ENCODE measurements around the gene ABCA10.
"Not testable (repeated sequence)": the region's sequence is repeated elsewhere in the genome, so short reads cannot be mapped to it uniquely, and the experiment has no call there.

Gene ABCA10

GRCh38 chr17:69223809-69224208 lies 4.8 kb downstream of the ABCA10 start:
- DNase-seq: no peak

GRCh38 chr17:69222707-69223258 lies 5.8 kb downstream of the ABCA10 start:
- DNase-seq: peak in 2 of 6 experiments; percentile 3 to 8

- DNase-seq: no peak
Measured at GRCh38 chr17:69220098-69220497, 8.5 kb downstream of the ABCA10 start.

- DNase-seq: no peak
Measured at GRCh38 chr17:69218986-69219385, 9.6 kb downstream of the ABCA10 start.

GRCh38 chr17:69213059-69213813 lies 15.4 kb downstream of the ABCA10 start:
- DNase-seq: no peak

- DNase-seq: no peak
Measured at GRCh38 chr17:69208640-69209039, 20.0 kb downstream of the ABCA10 start.

GRCh38 chr17:69207151-69207550 lies 21.5 kb downstream of the ABCA10 start:
- DNase-seq: no peak

- DNase-seq: no peak
Measured at GRCh38 chr17:69198238-69198637, 30.4 kb downstream of the ABCA10 start.

- DNase-seq: not testable (repeated sequence)
Measured at GRCh38 chr17:69196105-69196653, 32.4 kb downstream of the ABCA10 start.

- no peak for DNase-seq
Measured at GRCh38 chr17:69192754-69193153, 35.9 kb downstream of the ABCA10 start.

GRCh38 chr17:69188796-69189195 lies 39.8 kb downstream of the ABCA10 start:
- no peak for DNase-seq

DNA sequence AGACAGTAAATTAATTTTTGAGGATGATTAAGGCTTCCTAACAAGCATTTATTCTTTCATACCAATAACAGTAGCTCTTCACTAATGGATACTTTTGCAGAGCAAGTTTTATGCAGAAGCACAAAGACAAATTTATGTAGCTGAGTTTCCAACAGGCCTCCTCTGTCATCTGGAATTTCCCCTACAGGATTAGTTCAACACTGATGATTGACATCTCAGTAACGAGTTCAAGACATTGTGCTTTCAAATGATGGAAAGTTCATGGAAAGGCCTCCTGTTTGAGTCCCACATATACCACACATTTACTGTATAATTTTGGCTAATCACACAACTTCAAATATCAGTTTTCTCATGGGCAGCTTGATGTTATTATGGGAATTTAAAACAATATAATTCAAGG lies 40.6 kb downstream of the ABCA10 start:
- DNase-seq: no peak

- DNase-seq: no peak
Measured at GRCh38 chr17:69187294-69187693, 41.3 kb downstream of the ABCA10 start.

GRCh38 chr17:69179227-69179952 lies 49.2 kb downstream of the ABCA10 start:
- DNase-seq: no peak

GRCh38 chr17:69176457-69176795 lies 52.2 kb downstream of the ABCA10 start:
- no peak for DNase-seq

GRCh38 chr17:69175625-69176456 lies 52.8 kb downstream of the ABCA10 start:
- DNase-seq: no peak

GRCh38 chr17:69175262-69175624 lies 53.4 kb downstream of the ABCA10 start:
- DNase-seq: no peak

GRCh38 chr17:69173118-69173517 lies 55.5 kb downstream of the ABCA10 start:
- DNase-seq: no peak

DNA sequence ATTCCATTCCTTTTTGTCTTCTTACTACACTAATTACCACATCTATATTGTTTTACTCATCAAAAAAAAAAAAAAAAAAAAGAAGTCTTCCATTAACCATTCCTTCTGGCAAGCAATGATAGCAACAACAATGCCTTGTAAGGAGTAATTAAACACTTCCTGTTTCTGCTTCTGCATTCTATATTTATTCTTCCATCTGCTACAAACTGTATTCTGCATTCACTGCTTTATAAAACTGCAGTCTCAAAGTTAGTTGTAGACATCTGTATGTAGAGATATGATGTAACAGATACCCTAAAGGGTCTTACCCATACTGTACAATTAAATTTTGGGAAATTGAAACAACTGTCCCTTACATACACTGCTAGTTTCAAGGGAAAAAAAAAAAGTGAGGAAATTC lies 58.2 kb downstream of the ABCA10 start:
- no peak for DNase-seq

GRCh38 chr17:69168642-69169041 lies 60.0 kb downstream of the ABCA10 start:
- not testable (repeated sequence) for DNase-seq

DNA sequence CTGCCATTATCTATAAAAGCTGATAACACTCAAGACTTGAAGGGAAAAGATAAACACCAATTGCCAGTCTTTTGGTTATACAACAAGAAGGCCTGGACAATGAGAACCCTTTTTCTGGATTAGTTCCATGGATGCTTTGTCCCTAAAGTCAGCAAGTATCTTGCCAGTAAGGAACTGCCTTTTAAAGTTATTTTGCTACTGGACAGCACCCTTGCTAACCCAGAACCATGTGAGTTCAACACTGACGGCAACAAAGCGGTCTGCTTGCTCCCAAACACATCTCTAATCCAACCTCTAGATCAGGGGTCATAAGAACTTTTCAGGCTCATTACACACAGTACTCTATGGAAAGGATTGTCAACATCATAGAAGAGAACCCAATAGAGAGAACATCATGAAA lies 61.7 kb downstream of the ABCA10 start:
- no peak for DNase-seq

GRCh38 chr17:69164206-69164605 lies 64.4 kb downstream of the ABCA10 start:
- no peak for DNase-seq

DNA sequence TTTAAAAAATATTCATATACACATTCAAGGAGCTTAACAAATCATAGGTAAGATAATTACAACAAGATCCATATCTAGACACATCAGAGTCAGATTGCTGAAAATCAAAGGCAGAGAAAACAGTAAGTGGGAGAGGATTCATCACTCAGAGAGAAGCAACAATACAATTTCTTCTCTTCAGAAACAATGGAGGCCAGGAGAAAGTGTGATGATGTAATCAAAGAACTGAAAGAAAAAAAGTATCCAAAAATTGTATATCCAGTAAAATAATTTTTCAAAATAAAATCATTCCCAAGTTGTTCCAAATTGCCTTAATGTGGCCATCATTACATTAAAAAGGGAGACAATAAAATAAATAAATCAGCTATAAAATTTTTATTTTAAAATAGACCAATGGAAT lies 69.2 kb downstream of the ABCA10 start:
- no peak for DNase-seq
